SH-SY5Y (cell line): ENCODE results near the gene ACTL8.

Experiments used
- GATA2 ChIP-seq: IDR thresholded peaks from 2 replicates; pipeline ENCODE4 v1.6.1; 2011; ENCODE audit warnings: mild to moderate bottlenecking, low read depth, low read length
- GATA3 ChIP-seq: IDR thresholded peaks from 2 replicates; pipeline ENCODE4 v1.6.1; 2011; ENCODE audit warnings: low read depth, mild to moderate bottlenecking, low read length, moderate library complexity

GRCh38 chr1:17841944-17842343, 86.8 kb downstream of the ACTL8 start:
- TF ChIP-seq GATA3: no peak
- no peak for TF ChIP-seq GATA2
